Prostate gland (tissue), 2 donors: ENCODE data around the gene RTEL1. TPM values are rescaled to one million over a fixed set of nuclear protein-coding genes. Genes with fewer than 3 reads are reported as not detected.
A peak's percentile ranks its signal among the peaks of the same experiment; 100 is the strongest.

Experiments used
- DNase-seq: peaks from one replicate; pipeline ENCODE4 v3.0.0-alpha.2; 2019; ENCODE audit warnings: low spot score
- H3K27ac ChIP-seq, 2 donors: fragments of 200-600 bp; sonication (generic); 2 replicates each; pipeline ENCODE4 v1.5.1; 2017 to 2019
- H3K27me3 ChIP-seq: fragments of 200-600 bp; sonication (generic); replicated peaks from 2 replicates; pipeline ENCODE4 v1.5.1; 2019; ENCODE audit not compliant: insufficient read depth
- H3K36me3 ChIP-seq, 2 donors: fragments of 200-600 bp; sonication (generic); 1 replicate in 1 of 2; 2 replicates in 1 of 2; pipeline versions ENCODE4 v1.5.1 to v1.8.1; 2017 to 2019
- H3K4me1 ChIP-seq: fragments of 200-600 bp; sonication (generic); replicated peaks from 2 replicates; pipeline ENCODE4 v1.5.1; 2019
- H3K4me3 ChIP-seq, 2 donors: fragments of 200-600 bp; sonication (generic); 2 replicates each; pipeline ENCODE4 v1.5.1; 2017 to 2019
- H3K9me3 ChIP-seq: fragments of 200-600 bp; sonication (generic); 2 replicates; pipeline ENCODE4 v1.5.1; 2017
- POLR2A ChIP-seq: fragments of 450-650 bp; IDR thresholded peaks from one replicate; pipeline ENCODE4 v1.6.1; 2016; ENCODE audit warnings: antibody characterized with exemption, mild to moderate bottlenecking
- POLR2AphosphoS5 ChIP-seq: sonication (generic); formaldehyde crosslinking; IDR thresholded peaks from one replicate; pipeline ENCODE4 v1.6.1; 2017; ENCODE audit warnings: antibody characterized with exemption
- WGBS: methylation state at CpG from one replicate; pipeline ENCODE4 v1.1.5; 2018; 5-methylcytosine and 5-hydroxymethylcytosine counted together
- intact Hi-C: fragments of 100-400 bp; cut with DNase I; formaldehyde crosslinking; loops from one replicate; pipeline ENCODE4 v1.14.2; 2022
- total RNA-seq, 2 donors: library from RNA; depleted of rRNA; stranded (reverse); fragments of >200 nt; gene quantifications; one replicate each; pipeline ENCODE4 v1.1.0, GENCODE V29; 2016
- TF ChIP-seq, protein P1 (sequence below), 4 experiments: fragments of 200-600 bp in 2 of 4; fragments of 450-650 bp in 2 of 4; sonication (generic) in 2 of 4; IDR thresholded peaks; 1 replicate in 3 of 4; 2 replicates in 1 of 4; pipeline ENCODE4 v1.5.1; 2016 to 2019; ENCODE audit warnings: antibody characterized with exemption in 4 of 4, mild to moderate bottlenecking in 2 of 4, moderate library complexity in 2 of 4

The RTEL1 gene
- total RNA-seq, 2 donors from 2014 or later, result 21.8 to 42.6 TPM

DNA sequence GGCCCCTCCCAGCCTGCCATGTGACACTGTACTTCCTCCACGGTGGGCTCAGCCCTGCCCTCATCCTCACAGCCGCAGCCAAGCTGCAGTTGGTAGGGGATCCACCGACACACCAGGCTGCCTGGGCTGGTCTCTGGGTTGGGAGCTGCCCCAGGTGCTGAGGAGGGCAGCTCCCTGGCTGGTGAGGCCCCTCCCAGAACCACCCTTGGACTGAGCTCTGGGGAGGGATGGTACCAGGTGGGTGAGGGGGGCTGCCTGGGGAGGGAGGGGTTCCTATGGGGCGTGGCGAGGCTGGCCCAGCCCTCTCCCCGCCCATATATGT lies 38.2 kb downstream of the RTEL1 start:
- Histone ChIP-seq H3K9me3 (no peaks in the 10 kb centered on the region), H3K4me1 (peaks cover 7% of the 10 kb centered on the region), H3K36me3 (no peaks in the 10 kb centered on the region), H3K27me3 (no peaks in the 10 kb centered on the region), H3K4me3 (peak overlapping the region; percentile 15 to 23), H3K27ac (no peak overlapping the region)
- intact Hi-C loops, result no loop called here
- TF ChIP-seq POLR2A (peak; percentile 5), POLR2AphosphoS5 (no peak)
- TF ChIP-seq, protein P1, sequence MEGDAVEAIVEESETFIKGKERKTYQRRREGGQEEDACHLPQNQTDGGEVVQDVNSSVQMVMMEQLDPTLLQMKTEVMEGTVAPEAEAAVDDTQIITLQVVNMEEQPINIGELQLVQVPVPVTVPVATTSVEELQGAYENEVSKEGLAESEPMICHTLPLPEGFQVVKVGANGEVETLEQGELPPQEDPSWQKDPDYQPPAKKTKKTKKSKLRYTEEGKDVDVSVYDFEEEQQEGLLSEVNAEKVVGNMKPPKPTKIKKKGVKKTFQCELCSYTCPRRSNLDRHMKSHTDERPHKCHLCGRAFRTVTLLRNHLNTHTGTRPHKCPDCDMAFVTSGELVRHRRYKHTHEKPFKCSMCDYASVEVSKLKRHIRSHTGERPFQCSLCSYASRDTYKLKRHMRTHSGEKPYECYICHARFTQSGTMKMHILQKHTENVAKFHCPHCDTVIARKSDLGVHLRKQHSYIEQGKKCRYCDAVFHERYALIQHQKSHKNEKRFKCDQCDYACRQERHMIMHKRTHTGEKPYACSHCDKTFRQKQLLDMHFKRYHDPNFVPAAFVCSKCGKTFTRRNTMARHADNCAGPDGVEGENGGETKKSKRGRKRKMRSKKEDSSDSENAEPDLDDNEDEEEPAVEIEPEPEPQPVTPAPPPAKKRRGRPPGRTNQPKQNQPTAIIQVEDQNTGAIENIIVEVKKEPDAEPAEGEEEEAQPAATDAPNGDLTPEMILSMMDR (IDR thresholded peaks at IDR 0.05), result no peak
- DNase-seq, result no peak
- 24% methylated on average over 6 of the region's 6 CpGs for WGBS

DNA sequence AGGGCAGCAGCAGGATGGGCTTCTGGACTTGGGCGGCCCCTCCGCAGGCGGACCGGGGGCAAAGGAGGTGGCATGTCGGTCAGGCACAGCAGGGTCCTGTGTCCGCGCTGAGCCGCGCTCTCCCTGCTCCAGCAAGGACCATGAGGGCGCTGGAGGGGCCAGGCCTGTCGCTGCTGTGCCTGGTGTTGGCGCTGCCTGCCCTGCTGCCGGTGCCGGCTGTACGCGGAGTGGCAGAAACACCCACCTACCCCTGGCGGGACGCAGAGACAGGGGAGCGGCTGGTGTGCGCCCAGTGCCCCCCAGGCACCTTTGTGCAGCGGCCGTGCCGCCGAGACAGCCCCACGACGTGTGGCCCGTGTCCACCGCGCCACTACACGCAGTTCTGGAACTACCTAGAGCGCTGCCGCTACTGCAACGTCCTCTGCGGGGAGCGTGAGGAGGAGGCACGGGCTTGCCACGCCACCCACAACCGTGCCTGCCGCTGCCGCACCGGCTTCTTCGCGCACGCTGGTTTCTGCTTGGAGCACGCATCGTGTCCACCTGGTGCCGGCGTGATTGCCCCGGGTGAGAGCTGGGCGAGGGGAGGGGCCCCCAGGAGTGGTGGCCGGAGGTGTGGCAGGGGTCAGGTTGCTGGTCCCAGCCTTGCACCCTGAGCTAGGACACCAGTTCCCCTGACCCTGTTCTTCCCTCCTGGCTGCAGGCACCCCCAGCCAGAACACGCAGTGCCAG lies 38.7 kb downstream of the RTEL1 start, which contains the start of gene TNFRSF6B:
TNFRSF6B (plus strand) TSS at position 25 of the 729 bp plus-strand sequence; CDS start at position 141, 116 bp downstream.
- Histone ChIP-seq H3K27ac (no peak within 1 kb of the TSS), H3K9me3 (no peaks in the 10 kb centered on the region), H3K4me3 (peak within 1 kb of the TSS; percentile 15 to 23), H3K4me1 (peaks cover 7% of the 10 kb centered on the region), H3K27me3 (no peaks in the 10 kb centered on the region), H3K36me3 (no peaks in the 10 kb centered on the region)
- TF ChIP-seq POLR2A (peak; percentile 3), POLR2AphosphoS5 (no peak)
- TF ChIP-seq, protein P1 (IDR thresholded peaks at IDR 0.05), result no peak
- WGBS, result 10% methylated on average over 51 of the region's 52 CpGs
- intact Hi-C loops, result no loop called here
- no peak for DNase-seq

DNA sequence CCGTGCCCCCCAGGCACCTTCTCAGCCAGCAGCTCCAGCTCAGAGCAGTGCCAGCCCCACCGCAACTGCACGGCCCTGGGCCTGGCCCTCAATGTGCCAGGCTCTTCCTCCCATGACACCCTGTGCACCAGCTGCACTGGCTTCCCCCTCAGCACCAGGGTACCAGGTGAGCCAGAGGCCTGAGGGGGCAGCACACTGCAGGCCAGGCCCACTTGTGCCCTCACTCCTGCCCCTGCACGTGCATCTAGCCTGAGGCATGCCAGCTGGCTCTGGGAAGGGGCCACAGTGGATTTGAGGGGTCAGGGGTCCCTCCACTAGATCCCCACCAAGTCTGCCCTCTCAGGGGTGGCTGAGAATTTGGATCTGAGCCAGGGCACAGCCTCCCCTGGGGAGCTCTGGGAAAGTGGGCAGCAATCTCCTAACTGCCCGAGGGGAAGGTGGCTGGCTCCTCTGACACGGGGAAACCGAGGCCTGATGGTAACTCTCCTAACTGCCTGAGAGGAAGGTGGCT lies 39.3 kb downstream of the RTEL1 start:
- Histone ChIP-seq H3K27me3 (no peaks in the 10 kb centered on the region), H3K27ac (no peak overlapping the region), H3K9me3 (no peaks in the 10 kb centered on the region), H3K4me1 (peaks cover 7% of the 10 kb centered on the region), H3K36me3 (no peaks in the 10 kb centered on the region), H3K4me3 (peak overlapping the region in 1 of 2 donors; percentile 23)
- WGBS, result 47% methylated on average over 6 of the region's 7 CpGs
- TF ChIP-seq, protein P1 (IDR thresholded peaks at IDR 0.05), result no peak
- TF ChIP-seq POLR2A (no peak), POLR2AphosphoS5 (no peak)
- intact Hi-C loops, result no loop called here
- DNase-seq, result no peak

DNA sequence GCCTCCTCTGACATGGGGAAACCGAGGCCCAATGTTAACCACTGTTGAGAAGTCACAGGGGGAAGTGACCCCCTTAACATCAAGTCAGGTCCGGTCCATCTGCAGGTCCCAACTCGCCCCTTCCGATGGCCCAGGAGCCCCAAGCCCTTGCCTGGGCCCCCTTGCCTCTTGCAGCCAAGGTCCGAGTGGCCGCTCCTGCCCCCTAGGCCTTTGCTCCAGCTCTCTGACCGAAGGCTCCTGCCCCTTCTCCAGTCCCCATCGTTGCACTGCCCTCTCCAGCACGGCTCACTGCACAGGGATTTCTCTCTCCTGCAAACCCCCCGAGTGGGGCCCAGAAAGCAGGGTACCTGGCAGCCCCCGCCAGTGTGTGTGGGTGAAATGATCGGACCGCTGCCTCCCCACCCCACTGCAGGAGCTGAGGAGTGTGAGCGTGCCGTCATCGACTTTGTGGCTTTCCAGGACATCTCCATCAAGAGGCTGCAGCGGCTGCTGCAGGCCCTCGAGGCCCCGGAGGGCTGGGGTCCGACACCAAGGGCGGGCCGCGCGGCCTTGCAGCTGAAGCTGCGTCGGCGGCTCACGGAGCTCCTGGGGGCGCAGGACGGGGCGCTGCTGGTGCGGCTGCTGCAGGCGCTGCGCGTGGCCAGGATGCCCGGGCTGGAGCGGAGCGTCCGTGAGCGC lies 39.9 kb downstream of the RTEL1 start:
- Histone ChIP-seq H3K4me3 (no peak overlapping the region), H3K27me3 (no peaks in the 10 kb centered on the region), H3K36me3 (no peaks in the 10 kb centered on the region), H3K9me3 (no peaks in the 10 kb centered on the region), H3K4me1 (peaks cover 7% of the 10 kb centered on the region), H3K27ac (no peak overlapping the region)
- WGBS, result 78% methylated on average over 38 of the region's 40 CpGs
- TF ChIP-seq POLR2AphosphoS5 (no peak), POLR2A (no peak)
- TF ChIP-seq, protein P1 (IDR thresholded peaks at IDR 0.05), result no peak
- intact Hi-C loops, result no loop called here
- no peak for DNase-seq
